ENCODE results near the gene RNF41.
"Not testable (repeated sequence)": the region's sequence is repeated elsewhere in the genome, so short reads cannot be mapped to it uniquely, and the experiment has no call there.

The RNF41 gene

GRCh38 chr12:56221757-56222530 lies at the start of gene RNF41:
Gene RNF41 (minus strand): TSS chr12:56221922. CDS start chr12:56214047, 7,875 bp downstream.
- peak; percentile 89 for DNase-seq (ENCODE audit: low read depth in 2 of 2)

- DNase-seq (ENCODE audit: low read depth in 2 of 2): no peak
Observed at GRCh38 chr12:56271031-56271430, 49.3 kb upstream of the RNF41 start.

GRCh38 chr12:56267443-56268071 lies 45.8 kb upstream of the RNF41 start:
- no peak for DNase-seq (ENCODE audit: low read depth in 2 of 2)

GRCh38 chr12:56266693-56267442 lies 45.1 kb upstream of the RNF41 start, which contains the start of gene COQ10A:
Gene COQ10A (plus strand): TSS chr12:56266942. CDS start chr12:56267119, 177 bp downstream.
- peak; percentile 74 to 83 for DNase-seq (ENCODE audit: low read depth in 2 of 2)

- not testable (repeated sequence) for DNase-seq (ENCODE audit: low read depth in 2 of 2)
Observed at GRCh38 chr12:56266068-56266692, 44.5 kb upstream of the RNF41 start.

- not testable (repeated sequence) for DNase-seq (ENCODE audit: low read depth in 2 of 2)
Observed at GRCh38 chr12:56262955-56263354, 41.2 kb upstream of the RNF41 start.

- no peak for DNase-seq (ENCODE audit: low read depth in 2 of 2)
Observed at GRCh38 chr12:56261503-56262232, 39.9 kb upstream of the RNF41 start.

GRCh38 chr12:56260921-56261320 lies 39.2 kb upstream of the RNF41 start:
- DNase-seq (ENCODE audit: low read depth in 2 of 2): no peak

GRCh38 chr12:56260380-56260779 lies 38.7 kb upstream of the RNF41 start:
- no peak for DNase-seq (ENCODE audit: low read depth in 2 of 2)

- no peak for DNase-seq (ENCODE audit: low read depth in 2 of 2)
Observed at GRCh38 chr12:56258820-56259183, 37.1 kb upstream of the RNF41 start.

GRCh38 chr12:56258068-56258819 lies 36.5 kb upstream of the RNF41 start, which contains the start of gene ANKRD52:
Gene ANKRD52 (minus strand): TSS chr12:56258384. CDS start chr12:56258269, 115 bp downstream.
- DNase-seq (ENCODE audit: low read depth in 2 of 2): peak; percentile 75 to 77

GRCh38 chr12:56257491-56258067 lies 35.9 kb upstream of the RNF41 start:
- DNase-seq (ENCODE audit: low read depth in 2 of 2): no peak

GRCh38 chr12:56257071-56257470 lies 35.3 kb upstream of the RNF41 start:
- DNase-seq (ENCODE audit: low read depth in 2 of 2): no peak

GRCh38 chr12:56256326-56256960 lies 34.7 kb upstream of the RNF41 start:
- DNase-seq (ENCODE audit: low read depth in 2 of 2): no peak

- no peak for DNase-seq (ENCODE audit: low read depth in 2 of 2)
Observed at GRCh38 chr12:56255671-56256070, 33.9 kb upstream of the RNF41 start.

GRCh38 chr12:56253091-56253490 lies 31.4 kb upstream of the RNF41 start:
- no peak for DNase-seq (ENCODE audit: low read depth in 2 of 2)

- no peak for DNase-seq (ENCODE audit: low read depth in 2 of 2)
Observed at GRCh38 chr12:56252649-56253048, 30.9 kb upstream of the RNF41 start.

GRCh38 chr12:56248711-56249110 lies 27.0 kb upstream of the RNF41 start:
- DNase-seq (ENCODE audit: low read depth in 2 of 2): no peak

- DNase-seq (ENCODE audit: low read depth in 2 of 2): no peak
Observed at GRCh38 chr12:56247923-56248322, 26.2 kb upstream of the RNF41 start.

- no peak for DNase-seq (ENCODE audit: low read depth in 2 of 2)
Observed at GRCh38 chr12:56244494-56244893, 22.8 kb upstream of the RNF41 start.

Measured in stimulated activated CD4-positive, alpha-beta T cell treated with anti-CD3 and anti-CD28 coated beads, Interleukin-4, amount 100 ng/mL, for 48 hours (primary cell).